Measurements from ENCODE around the gene TEX51. TPM values are rescaled to one million over a fixed set of nuclear protein-coding genes. Genes with fewer than 3 reads are reported as not detected.

Gene TEX51
- total RNA-seq (ENCODE audit: unreplicated experiment): not detected
- long read RNA-seq: 0 reads

DNA sequence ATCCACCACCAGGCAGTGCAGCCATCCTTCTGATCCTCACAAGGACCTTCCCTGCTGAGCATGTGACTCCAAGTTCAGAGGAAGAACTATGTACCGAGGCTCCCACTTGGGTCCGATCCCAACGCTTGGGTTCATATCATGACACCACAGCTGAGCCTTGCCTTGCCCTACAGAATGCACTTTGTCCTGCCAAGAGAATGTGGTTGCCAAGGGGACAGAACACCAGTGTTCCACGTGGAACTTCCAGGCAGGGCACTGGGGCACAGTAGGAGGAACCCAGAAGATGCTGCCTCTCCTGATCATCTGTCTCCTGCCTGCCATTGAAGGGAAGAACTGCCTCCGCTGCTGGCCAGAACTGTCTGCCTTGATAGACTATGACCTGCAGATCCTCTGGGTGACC lies at the start of gene TEX51:
TSS of gene TEX51 (plus strand) at position 255 of the 400 bp plus-strand sequence. CDS start at position 284, 29 bp downstream.
- Mint-ChIP-seq H3K9me3 (ENCODE audit: unreplicated experiment) (no peaks in the 10 kb centered on the region), H3K4me3 (ENCODE audit: unreplicated experiment) (no peak within 1 kb of the TSS), H3K27ac (ENCODE audit: unreplicated experiment) (no peak within 1 kb of the TSS), H3K27me3 (ENCODE audit: unreplicated experiment) (peaks cover 14% of the 10 kb centered on the region), H3K36me3 (ENCODE audit: low read depth, unreplicated experiment) (peaks cover 10% of the 10 kb centered on the region), H3K4me1 (ENCODE audit: unreplicated experiment) (peaks cover 7% of the 10 kb centered on the region)
- DNase-seq (ENCODE audit: low spot score): no peak
- TF ChIP-seq, protein P1, sequence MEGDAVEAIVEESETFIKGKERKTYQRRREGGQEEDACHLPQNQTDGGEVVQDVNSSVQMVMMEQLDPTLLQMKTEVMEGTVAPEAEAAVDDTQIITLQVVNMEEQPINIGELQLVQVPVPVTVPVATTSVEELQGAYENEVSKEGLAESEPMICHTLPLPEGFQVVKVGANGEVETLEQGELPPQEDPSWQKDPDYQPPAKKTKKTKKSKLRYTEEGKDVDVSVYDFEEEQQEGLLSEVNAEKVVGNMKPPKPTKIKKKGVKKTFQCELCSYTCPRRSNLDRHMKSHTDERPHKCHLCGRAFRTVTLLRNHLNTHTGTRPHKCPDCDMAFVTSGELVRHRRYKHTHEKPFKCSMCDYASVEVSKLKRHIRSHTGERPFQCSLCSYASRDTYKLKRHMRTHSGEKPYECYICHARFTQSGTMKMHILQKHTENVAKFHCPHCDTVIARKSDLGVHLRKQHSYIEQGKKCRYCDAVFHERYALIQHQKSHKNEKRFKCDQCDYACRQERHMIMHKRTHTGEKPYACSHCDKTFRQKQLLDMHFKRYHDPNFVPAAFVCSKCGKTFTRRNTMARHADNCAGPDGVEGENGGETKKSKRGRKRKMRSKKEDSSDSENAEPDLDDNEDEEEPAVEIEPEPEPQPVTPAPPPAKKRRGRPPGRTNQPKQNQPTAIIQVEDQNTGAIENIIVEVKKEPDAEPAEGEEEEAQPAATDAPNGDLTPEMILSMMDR (IDR thresholded peaks at IDR 0.05; ENCODE audit: unreplicated experiment): no peak

DNA sequence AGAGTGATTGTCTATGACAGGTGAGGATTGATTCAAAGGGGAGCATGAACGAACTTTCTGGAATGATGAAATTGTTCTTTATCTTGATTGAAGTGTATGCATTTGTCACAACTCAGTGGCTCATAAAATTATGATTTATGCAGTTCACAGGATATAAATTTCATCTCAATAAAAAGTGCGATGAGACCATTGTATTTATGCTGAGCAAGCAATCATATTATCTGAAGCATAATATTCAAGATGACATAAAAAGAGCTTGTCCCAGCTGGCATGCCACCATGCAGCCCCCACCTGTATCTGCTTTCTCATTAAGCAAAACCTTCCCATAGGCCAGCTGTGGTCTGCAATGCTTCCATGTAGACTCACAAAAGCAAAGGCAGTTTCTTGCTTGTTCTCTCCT lies 49.6 kb upstream of the TEX51 start:
- Mint-ChIP-seq H3K27me3 (ENCODE audit: unreplicated experiment) (peaks cover 12% of the 10 kb centered on the region), H3K9me3 (ENCODE audit: unreplicated experiment) (peaks cover 8% of the 10 kb centered on the region), H3K4me3 (ENCODE audit: unreplicated experiment) (no peak overlapping the region), H3K27ac (ENCODE audit: unreplicated experiment) (no peak overlapping the region), H3K4me1 (ENCODE audit: unreplicated experiment) (peaks cover 15% of the 10 kb centered on the region), H3K36me3 (ENCODE audit: low read depth, unreplicated experiment) (no peaks in the 10 kb centered on the region)
- DNase-seq (ENCODE audit: low spot score): no peak
- TF ChIP-seq, protein P1 (IDR thresholded peaks at IDR 0.05; ENCODE audit: unreplicated experiment): no peak

- no peak overlapping the region for H3K27ac Mint-ChIP-seq (ENCODE audit: unreplicated experiment)
- peaks cover 17% of the 10 kb centered on the region for H3K4me1 Mint-ChIP-seq (ENCODE audit: unreplicated experiment)
- H3K27me3 Mint-ChIP-seq (ENCODE audit: unreplicated experiment): peaks cover 12% of the 10 kb centered on the region
- no peaks in the 10 kb centered on the region for H3K36me3 Mint-ChIP-seq (ENCODE audit: low read depth, unreplicated experiment)
- DNase-seq (ENCODE audit: low spot score): no peak
- peaks cover 8% of the 10 kb centered on the region for H3K9me3 Mint-ChIP-seq (ENCODE audit: unreplicated experiment)
- TF ChIP-seq, protein P1 (IDR thresholded peaks at IDR 0.05; ENCODE audit: unreplicated experiment): no peak
- H3K4me3 Mint-ChIP-seq (ENCODE audit: unreplicated experiment): no peak overlapping the region
Observed at GRCh38 chr2:126849486-126849885, 49.2 kb upstream of the TEX51 start.

GRCh38 chr2:126849991-126850535 lies 48.6 kb upstream of the TEX51 start:
- TF ChIP-seq, protein P1 (IDR thresholded peaks at IDR 0.05; ENCODE audit: unreplicated experiment): no peak
- Mint-ChIP-seq H3K27ac (ENCODE audit: unreplicated experiment) (no peak overlapping the region), H3K27me3 (ENCODE audit: unreplicated experiment) (peaks cover 12% of the 10 kb centered on the region), H3K4me3 (ENCODE audit: unreplicated experiment) (no peak overlapping the region), H3K9me3 (ENCODE audit: unreplicated experiment) (peaks cover 8% of the 10 kb centered on the region), H3K4me1 (ENCODE audit: unreplicated experiment) (peaks cover 17% of the 10 kb centered on the region), H3K36me3 (ENCODE audit: low read depth, unreplicated experiment) (no peaks in the 10 kb centered on the region)
- no peak for DNase-seq (ENCODE audit: low spot score)

DNA sequence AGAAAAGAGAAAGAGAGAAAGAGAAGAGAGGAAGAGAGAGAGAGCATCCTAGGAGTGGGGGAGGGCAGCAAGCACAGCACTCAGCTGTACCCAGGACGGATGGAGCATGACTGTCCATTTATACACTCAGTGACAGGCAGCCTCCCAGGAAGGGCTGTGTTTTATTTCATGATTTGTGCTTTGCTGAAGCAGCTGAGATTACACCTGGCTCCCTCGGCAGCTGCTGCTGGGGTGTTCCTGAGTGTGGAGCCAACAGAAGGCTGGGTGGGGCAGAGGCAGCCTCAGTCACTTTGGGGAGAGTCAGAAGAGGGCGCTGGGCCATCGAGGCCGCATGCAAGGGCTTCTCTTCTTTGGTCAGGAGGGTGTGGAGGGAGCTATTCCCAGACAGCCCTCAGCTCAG lies 47.8 kb upstream of the TEX51 start:
- TF ChIP-seq, protein P1 (IDR thresholded peaks at IDR 0.05; ENCODE audit: unreplicated experiment): no peak

More for the DNA sequence above, 47.8 kb upstream of the TEX51 start:
- no peak for DNase-seq (ENCODE audit: low spot score)
- Mint-ChIP-seq H3K27me3 (ENCODE audit: unreplicated experiment) (peaks cover 14% of the 10 kb centered on the region), H3K36me3 (ENCODE audit: low read depth, unreplicated experiment) (no peaks in the 10 kb centered on the region), H3K9me3 (ENCODE audit: unreplicated experiment) (peaks cover 8% of the 10 kb centered on the region), H3K4me1 (ENCODE audit: unreplicated experiment) (peaks cover 17% of the 10 kb centered on the region), H3K27ac (ENCODE audit: unreplicated experiment) (no peak overlapping the region), H3K4me3 (ENCODE audit: unreplicated experiment) (no peak overlapping the region)

All from endothelial cell (in vitro differentiated cells).